Left ventricle myocardium inferior (tissue), 1 donor: ENCODE measurements around the gene GAB2. TPM values are rescaled to one million over a fixed set of nuclear protein-coding genes. Genes with fewer than 3 reads are reported as not detected.

Experiments
- DNase-seq: peaks from one replicate; pipeline ENCODE4 v3.0.0-alpha.2; 2020
- H3K27ac ChIP-seq: fragments of 200-600 bp; replicated peaks from 2 replicates; pipeline ENCODE4 v1.8.0; 2021
- H3K27me3 ChIP-seq: fragments of 200-600 bp; 2 replicates; pipeline ENCODE4 v1.8.0; 2021; ENCODE audit warnings: low read depth
- H3K36me3 ChIP-seq: fragments of 200-600 bp; 2 replicates; pipeline ENCODE4 v1.8.0; 2021
- H3K4me1 ChIP-seq: fragments of 200-600 bp; 2 replicates; pipeline ENCODE4 v1.8.0; 2021
- H3K4me3 ChIP-seq: fragments of 200-600 bp; 2 replicates; pipeline ENCODE4 v1.8.0; 2021; ENCODE audit warnings: mild to moderate bottlenecking, moderate library complexity
- H3K9me3 ChIP-seq: fragments of 200-600 bp; replicated peaks from 2 replicates; pipeline ENCODE4 v1.8.0; 2021
- CTCF ChIP-seq: fragments of 200-600 bp; IDR thresholded peaks from 2 replicates; pipeline ENCODE4 v1.8.0; 2021; ENCODE audit warnings: antibody characterized with exemption, mild to moderate bottlenecking, borderline replicate concordance
- intact Hi-C: fragments of 100-400 bp; cut with micrococcal nuclease; formaldehyde crosslinking; loops from one replicate; pipeline ENCODE4 v1.11.0; 2022
- total RNA-seq: library from RNA; stranded (reverse); fragmentation: NEBNext Ultra II Directional; extraction: Animal tissue kit (Norgen Biotek cat#: 25700); gene quantifications from one replicate; pipeline ENCODE4 v1.2.1, GENCODE V29; 2021
- donor health status: DM: no; HTN: yes; CAD: no; lungs with severe emphysema.

Gene GAB2
- total RNA-seq, 1 donor from 2014 or later: 27.4 TPM

- peaks cover 21% of the 10 kb centered on the region for H3K4me1 ChIP-seq
- H3K9me3 ChIP-seq: peaks cover 9% of the 10 kb centered on the region
- no peaks in the 10 kb centered on the region for H3K27me3 ChIP-seq
- intact Hi-C loops: no loop called here
- no peaks in the 10 kb centered on the region for H3K36me3 ChIP-seq
- no peak for DNase-seq
- no peak overlapping the region for H3K27ac ChIP-seq
- no peak overlapping the region for H3K4me3 ChIP-seq
- no peak for TF ChIP-seq CTCF
These were observed 126.0 kb downstream of the GAB2 start for GRCh38 chr11:78291503-78292108.

GRCh38 chr11:78290293-78291176 lies 127.1 kb downstream of the GAB2 start:
- intact Hi-C loops: no loop called here
- Histone ChIP-seq H3K36me3 (no peaks in the 10 kb centered on the region), H3K9me3 (peaks cover 9% of the 10 kb centered on the region), H3K27ac (no peak overlapping the region), H3K4me3 (no peak overlapping the region), H3K27me3 (no peaks in the 10 kb centered on the region), H3K4me1 (peaks cover 15% of the 10 kb centered on the region)
- TF ChIP-seq CTCF: no peak
- DNase-seq: no peak

- Histone ChIP-seq H3K36me3 (no peaks in the 10 kb centered on the region), H3K27ac (no peak overlapping the region), H3K4me3 (no peak overlapping the region), H3K27me3 (no peaks in the 10 kb centered on the region), H3K4me1 (peaks cover 22% of the 10 kb centered on the region), H3K9me3 (peaks cover 9% of the 10 kb centered on the region)
- intact Hi-C loops: no loop called here
- TF ChIP-seq CTCF: no peak
- DNase-seq: no peak
These were observed 127.9 kb downstream of the GAB2 start for GRCh38 chr11:78289552-78290292.

- Histone ChIP-seq H3K27me3 (no peaks in the 10 kb centered on the region), H3K4me1 (peaks cover 14% of the 10 kb centered on the region), H3K36me3 (peaks cover 10% of the 10 kb centered on the region), H3K9me3 (peaks cover 9% of the 10 kb centered on the region), H3K27ac (no peak overlapping the region), H3K4me3 (no peak overlapping the region)
- no peak for TF ChIP-seq CTCF
- intact Hi-C loops: no loop called here
- no peak for DNase-seq
These were observed 133.4 kb downstream of the GAB2 start for GRCh38 chr11:78284260-78284659.

- TF ChIP-seq CTCF: no peak
- Histone ChIP-seq H3K9me3 (no peaks in the 10 kb centered on the region), H3K27ac (no peak overlapping the region), H3K27me3 (no peaks in the 10 kb centered on the region), H3K4me1 (peaks cover 23% of the 10 kb centered on the region), H3K4me3 (no peak overlapping the region), H3K36me3 (peaks cover 10% of the 10 kb centered on the region)
- no peak for DNase-seq
- intact Hi-C loops: no loop called here
These were observed 134.8 kb downstream of the GAB2 start for GRCh38 chr11:78282821-78283220.
